Astrocyte of the cerebellum (primary cell): ENCODE results near the gene IQSEC1.

ENCODE experiments used
- DNase-seq: peaks from one replicate; pipeline ENCODE4 v3.0.0-alpha.2; 2011; ENCODE audit warnings: low read depth
- H3K4me3 ChIP-seq: 2 replicates; pipeline ENCODE4 v1.5.1; 2011; ENCODE audit warnings: mild to moderate bottlenecking, low read depth, low read length, moderate library complexity
- CTCF ChIP-seq: IDR thresholded peaks from 2 replicates; pipeline ENCODE4 v1.5.1; 2012; ENCODE audit warnings: low read length, low read depth, moderate library complexity, mild to moderate bottlenecking; ENCODE audit errors: missing control alignments
- in situ Hi-C: cut with HindIII; loops from 2 replicates; pipeline ENCODE4 v1.10.0; 2017; ENCODE audit warnings: low sequenced_read_pairs

The IQSEC1 gene

GRCh38 chr3:12954891-12955650 is 118.2 kb downstream of the IQSEC1 start:
- in situ Hi-C loops, result no loop called here
- no peak overlapping the region for H3K4me3 ChIP-seq
- no peak for DNase-seq
- TF ChIP-seq CTCF, result peak; percentile 13

GRCh38 chr3:12954180-12954579 is 119.0 kb downstream of the IQSEC1 start:
- no peak for TF ChIP-seq CTCF
- no peak overlapping the region for H3K4me3 ChIP-seq
- DNase-seq, result no peak
- in situ Hi-C loops, result no loop called here

- DNase-seq, result no peak
- TF ChIP-seq CTCF, result no peak
- in situ Hi-C loops, result no loop called here
- no peak overlapping the region for H3K4me3 ChIP-seq
These were observed 119.8 kb downstream of the IQSEC1 start for GRCh38 chr3:12953201-12953995.

- H3K4me3 ChIP-seq, result no peak overlapping the region
- DNase-seq, result no peak
- TF ChIP-seq CTCF, result no peak
- in situ Hi-C loops, result no loop called here
These were observed 120.7 kb downstream of the IQSEC1 start for GRCh38 chr3:12952343-12953200.

GRCh38 chr3:12948891-12949711 is 124.1 kb downstream of the IQSEC1 start:
- no peak overlapping the region for H3K4me3 ChIP-seq
- no peak for TF ChIP-seq CTCF
- DNase-seq, result no peak
- in situ Hi-C loops, result no loop called here

- DNase-seq, result no peak
- no peak overlapping the region for H3K4me3 ChIP-seq
- in situ Hi-C loops, result no loop called here
- TF ChIP-seq CTCF, result no peak
These were observed 124.9 kb downstream of the IQSEC1 start for GRCh38 chr3:12948371-12948770.
